Measurements from ENCODE around the gene RUBCN.
"Not testable (repeated sequence)": the region's sequence is repeated elsewhere in the genome, so short reads cannot be mapped to it uniquely, and the experiment has no call there.

GRCh38 chr3:197658706-197659105 lies 78.0 kb downstream of the RUBCN start:
- not testable (repeated sequence) for TF ChIP-seq CTCF, POLR2A (IDR thresholded peaks at IDR 0.05)
